Measurements from ENCODE around the gene GRIA3. TPM values are rescaled to one million over a fixed set of nuclear protein-coding genes. Genes with fewer than 3 reads are reported as not detected.

The GRIA3 gene
- total RNA-seq, 1 donor from 2014 or later: 4.6 TPM

DNA sequence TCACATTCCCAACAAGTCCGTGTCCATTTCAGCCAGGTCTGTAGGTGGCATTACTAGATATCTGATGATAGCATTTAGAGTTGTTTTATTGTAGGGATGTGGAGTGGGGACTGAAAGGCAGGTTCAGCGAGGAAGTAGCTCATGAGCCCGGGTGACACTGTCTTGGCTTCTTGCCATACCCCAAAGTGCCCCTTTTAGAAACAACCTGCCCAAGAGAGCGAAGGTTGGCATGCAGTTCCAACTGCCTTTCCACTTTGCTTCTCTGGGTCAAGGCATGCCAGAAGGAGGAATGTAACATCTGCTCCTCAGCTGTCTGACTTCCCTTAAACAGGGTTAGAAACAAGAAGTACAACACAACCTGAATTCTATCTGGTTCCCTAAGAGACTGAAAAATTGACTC, 9.0 kb downstream of the GRIA3 start:
- TF ChIP-seq EZH2 (IDR thresholded peaks at IDR 0.05): no peak
- TF ChIP-seq EZH2phosphoT487 (IDR thresholded peaks at IDR 0.05): no peak
- TF ChIP-seq, protein P1, sequence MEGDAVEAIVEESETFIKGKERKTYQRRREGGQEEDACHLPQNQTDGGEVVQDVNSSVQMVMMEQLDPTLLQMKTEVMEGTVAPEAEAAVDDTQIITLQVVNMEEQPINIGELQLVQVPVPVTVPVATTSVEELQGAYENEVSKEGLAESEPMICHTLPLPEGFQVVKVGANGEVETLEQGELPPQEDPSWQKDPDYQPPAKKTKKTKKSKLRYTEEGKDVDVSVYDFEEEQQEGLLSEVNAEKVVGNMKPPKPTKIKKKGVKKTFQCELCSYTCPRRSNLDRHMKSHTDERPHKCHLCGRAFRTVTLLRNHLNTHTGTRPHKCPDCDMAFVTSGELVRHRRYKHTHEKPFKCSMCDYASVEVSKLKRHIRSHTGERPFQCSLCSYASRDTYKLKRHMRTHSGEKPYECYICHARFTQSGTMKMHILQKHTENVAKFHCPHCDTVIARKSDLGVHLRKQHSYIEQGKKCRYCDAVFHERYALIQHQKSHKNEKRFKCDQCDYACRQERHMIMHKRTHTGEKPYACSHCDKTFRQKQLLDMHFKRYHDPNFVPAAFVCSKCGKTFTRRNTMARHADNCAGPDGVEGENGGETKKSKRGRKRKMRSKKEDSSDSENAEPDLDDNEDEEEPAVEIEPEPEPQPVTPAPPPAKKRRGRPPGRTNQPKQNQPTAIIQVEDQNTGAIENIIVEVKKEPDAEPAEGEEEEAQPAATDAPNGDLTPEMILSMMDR (IDR thresholded peaks at IDR 0.05): no peak
- Mint-ChIP-seq H3K4me1 (peaks cover 9% of the 10 kb centered on the region), H3K27ac (no peak overlapping the region), H3K9me3 (no peaks in the 10 kb centered on the region), H3K4me3 (no peak overlapping the region), H3K36me3 (peaks cover 3% of the 10 kb centered on the region), H3K27me3 (ENCODE audit: insufficient read depth, low read depth) (peaks cover 2% of the 10 kb centered on the region)
- Histone ChIP-seq H2AFZ (replicated peaks) (no peak overlapping the region), H3K79me2 (ENCODE audit: low read depth) (no peaks in the 10 kb centered on the region), H3K36me3 (no peaks in the 10 kb centered on the region), H3K4me3 (no peak overlapping the region), H3K9me3 (ENCODE audit: low read depth) (no peaks in the 10 kb centered on the region), H3K4me1 (peaks cover 16% of the 10 kb centered on the region), H3K4me2 (no peak overlapping the region), H3K27ac (no peak overlapping the region), H3F3A (ENCODE audit: low read depth) (no peaks in the 10 kb centered on the region), H3K9ac (no peak overlapping the region), H4K20me1 (ENCODE audit: low read depth) (peaks cover 8% of the 10 kb centered on the region), H3K27me3 (peaks cover 3% of the 10 kb centered on the region)
- no peak for DNase-seq (ENCODE audit: low spot score)

DNA sequence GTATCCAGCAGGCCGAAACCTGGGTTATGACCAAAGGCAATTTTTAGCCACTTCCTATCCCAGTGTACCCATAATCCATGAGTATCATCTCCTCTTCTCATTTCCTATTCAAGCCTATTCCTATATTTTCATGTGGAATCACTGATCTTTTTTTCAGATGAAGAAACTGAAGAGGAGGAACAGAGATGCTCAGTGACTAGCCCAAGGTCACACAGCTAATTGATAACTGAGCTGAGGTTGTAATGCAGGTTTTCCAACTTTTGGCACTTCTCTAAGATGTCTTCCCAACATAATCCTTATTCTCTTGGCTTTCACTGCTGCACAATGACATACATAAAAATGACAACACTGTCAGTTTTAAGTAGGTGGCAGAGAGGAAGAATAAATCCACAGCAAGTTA, 15.3 kb downstream of the GRIA3 start:
- H2AFZ ChIP-seq (replicated peaks): no peak overlapping the region
- H3F3A ChIP-seq (ENCODE audit: low read depth): no peaks in the 10 kb centered on the region
- H3K4me1 ChIP-seq: no peaks in the 10 kb centered on the region
- H3K4me2 ChIP-seq: no peak overlapping the region
- Mint-ChIP-seq H3K27ac (no peak overlapping the region), H3K4me3 (no peak overlapping the region), H3K36me3 (no peaks in the 10 kb centered on the region), H3K27me3 (ENCODE audit: insufficient read depth, low read depth) (no peaks in the 10 kb centered on the region), H3K4me1 (no peaks in the 10 kb centered on the region), H3K9me3 (no peaks in the 10 kb centered on the region)
- no peaks in the 10 kb centered on the region for H3K36me3 ChIP-seq
- H3K9ac ChIP-seq: no peak overlapping the region
- no peaks in the 10 kb centered on the region for H4K20me1 ChIP-seq (ENCODE audit: low read depth)
- no peak overlapping the region for H3K27ac ChIP-seq
- H3K9me3 ChIP-seq (ENCODE audit: low read depth): peaks cover 4% of the 10 kb centered on the region
- H3K4me3 ChIP-seq: no peak overlapping the region
- TF ChIP-seq, protein P1 (IDR thresholded peaks at IDR 0.05): no peak
- TF ChIP-seq EZH2 (IDR thresholded peaks at IDR 0.05): no peak
- TF ChIP-seq EZH2phosphoT487 (IDR thresholded peaks at IDR 0.05): no peak
- H3K79me2 ChIP-seq (ENCODE audit: low read depth): no peaks in the 10 kb centered on the region
- DNase-seq (ENCODE audit: low spot score): no peak
- H3K27me3 ChIP-seq: no peaks in the 10 kb centered on the region

DNA sequence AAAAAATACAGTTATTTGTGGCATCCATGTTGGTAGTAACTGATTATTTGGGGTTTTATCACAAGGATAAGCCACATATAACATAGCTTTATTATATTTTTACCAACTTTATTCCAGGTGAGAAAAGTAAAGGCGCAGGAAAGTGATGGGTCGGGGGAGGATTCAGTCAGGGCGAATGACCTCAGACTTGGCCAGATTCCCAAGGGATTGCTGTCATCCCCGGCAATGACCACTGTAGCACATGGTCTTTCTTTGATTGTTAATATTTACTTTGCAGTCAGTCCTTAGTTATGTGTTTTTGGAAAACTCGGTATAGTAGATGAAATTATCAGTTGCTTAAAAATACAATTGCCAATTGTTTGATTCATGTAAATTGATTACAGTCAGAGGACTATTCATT, 17.6 kb downstream of the GRIA3 start:
- Histone ChIP-seq H3K27ac (no peak overlapping the region), H3K79me2 (ENCODE audit: low read depth) (no peaks in the 10 kb centered on the region), H3K4me3 (no peak overlapping the region), H3K36me3 (no peaks in the 10 kb centered on the region), H3K27me3 (no peaks in the 10 kb centered on the region), H3K9ac (no peak overlapping the region), H3K9me3 (ENCODE audit: low read depth) (peaks cover 4% of the 10 kb centered on the region), H3K4me1 (no peaks in the 10 kb centered on the region), H4K20me1 (ENCODE audit: low read depth) (no peaks in the 10 kb centered on the region), H3F3A (ENCODE audit: low read depth) (no peaks in the 10 kb centered on the region), H2AFZ (replicated peaks) (no peak overlapping the region), H3K4me2 (no peak overlapping the region)
- Mint-ChIP-seq H3K4me1 (no peaks in the 10 kb centered on the region), H3K36me3 (no peaks in the 10 kb centered on the region), H3K4me3 (no peak overlapping the region), H3K27me3 (ENCODE audit: insufficient read depth, low read depth) (no peaks in the 10 kb centered on the region), H3K9me3 (no peaks in the 10 kb centered on the region), H3K27ac (no peak overlapping the region)
- DNase-seq (ENCODE audit: low spot score): no peak
- TF ChIP-seq, protein P1 (IDR thresholded peaks at IDR 0.05): no peak
- no peak for TF ChIP-seq EZH2 (IDR thresholded peaks at IDR 0.05)
- no peak for TF ChIP-seq EZH2phosphoT487 (IDR thresholded peaks at IDR 0.05)

Data from neural progenitor cell (in vitro differentiated cells).